HuH-7 (cell line): ENCODE data around the gene CAMTA1.

Source experiments
- DNase-seq: peaks from one replicate; pipeline ENCODE4 v3.0.0; 2011; ENCODE audit warnings: low spot score

The CAMTA1 gene

GRCh38 chr1:7040969-7041695 lies 255.9 kb downstream of the CAMTA1 start:
- no peak for DNase-seq

GRCh38 chr1:7042322-7043190 lies 257.3 kb downstream of the CAMTA1 start:
- DNase-seq = peak; percentile 36

- no peak for DNase-seq
Observed at GRCh38 chr1:7043191-7043549, 257.9 kb downstream of the CAMTA1 start.

- no peak for DNase-seq
Observed at GRCh38 chr1:7043719-7044535, 258.7 kb downstream of the CAMTA1 start.

- DNase-seq = no peak
Observed at GRCh38 chr1:7045897-7046296, 260.6 kb downstream of the CAMTA1 start.

- peak; percentile 25 for DNase-seq
Observed at GRCh38 chr1:7046314-7046713, 261.1 kb downstream of the CAMTA1 start.

- DNase-seq = no peak
Observed at GRCh38 chr1:7046891-7047290, 261.6 kb downstream of the CAMTA1 start.

GRCh38 chr1:7047866-7048265 lies 262.6 kb downstream of the CAMTA1 start:
- no peak for DNase-seq

- DNase-seq = no peak
Observed at GRCh38 chr1:7048395-7048794, 263.1 kb downstream of the CAMTA1 start.

- no peak for DNase-seq
Observed at GRCh38 chr1:7049913-7050625, 264.8 kb downstream of the CAMTA1 start.

- no peak for DNase-seq
Observed at GRCh38 chr1:7050751-7051665, 265.8 kb downstream of the CAMTA1 start.

GRCh38 chr1:7052701-7053100 lies 267.4 kb downstream of the CAMTA1 start:
- no peak for DNase-seq

GRCh38 chr1:7060745-7061144 lies 275.5 kb downstream of the CAMTA1 start:
- no peak for DNase-seq

GRCh38 chr1:7062346-7063061 lies 277.2 kb downstream of the CAMTA1 start:
- no peak for DNase-seq

GRCh38 chr1:7063981-7064380 lies 278.7 kb downstream of the CAMTA1 start:
- DNase-seq = no peak

GRCh38 chr1:7068552-7068951 lies 283.3 kb downstream of the CAMTA1 start:
- no peak for DNase-seq

GRCh38 chr1:7069931-7070330 lies 284.7 kb downstream of the CAMTA1 start:
- no peak for DNase-seq

GRCh38 chr1:7070389-7071029 lies 285.3 kb downstream of the CAMTA1 start:
- peak; percentile 81 for DNase-seq

GRCh38 chr1:7076117-7076516 lies 290.9 kb downstream of the CAMTA1 start:
- no peak for DNase-seq

GRCh38 chr1:7076572-7076971 lies 291.3 kb downstream of the CAMTA1 start:
- DNase-seq = no peak
